Peyer's patch (tissue), 4 donors: Measurements from ENCODE around the gene LRRC51. TPM values are rescaled to one million over a fixed set of nuclear protein-coding genes. Genes with fewer than 3 reads are reported as not detected.

ENCODE experiments used
- DNase-seq, 3 donors: peaks; one replicate each; pipeline ENCODE4 v3.0.0-alpha.2; 2017 to 2019
- H3K27ac ChIP-seq, 4 donors: fragments of 200-600 bp; sonication (generic); one replicate each; pipeline ENCODE4 v1.5.1; 2016 to 2019
- H3K27me3 ChIP-seq, 2 donors: fragments of 200-600 bp; sonication (generic); one replicate each; pipeline ENCODE4 v1.5.1; 2019
- H3K36me3 ChIP-seq, 3 donors: fragments of 200-600 bp; sonication (generic); one replicate each; pipeline ENCODE4 v1.5.1; 2016 to 2019
- H3K4me1 ChIP-seq, 4 donors: fragments of 200-600 bp; sonication (generic); one replicate each; pipeline ENCODE4 v1.5.1; 2016 to 2019
- H3K4me3 ChIP-seq, 4 donors: fragments of 200-600 bp; sonication (generic); 1 replicate in 3 of 4; 2 replicates in 1 of 4; pipeline ENCODE4 v1.5.1; 2016 to 2019; ENCODE audit warnings: mild to moderate bottlenecking in 1 of 4
- H3K9me3 ChIP-seq, 4 donors: fragments of 200-600 bp; sonication (generic); one replicate each; pipeline ENCODE4 v1.5.1; 2016 to 2019; ENCODE audit warnings: mild to moderate bottlenecking in 1 of 4
- CTCF ChIP-seq, 6 experiments: fragments of 450-650 bp in 4 of 6; fragments of 200-600 bp in 2 of 6; sonication (generic) in 1 of 6; IDR thresholded peaks; one replicate each; pipeline ENCODE4 v1.5.1; 2017 to 2019; ENCODE audit warnings: antibody characterized with exemption in 6 of 6, mild to moderate bottlenecking in 3 of 6, moderate library complexity in 1 of 6
- POLR2A ChIP-seq, 2 donors: fragments of 450-650 bp; IDR thresholded peaks; one replicate each; pipeline ENCODE4 v1.5.1; 2017; ENCODE audit warnings: antibody characterized with exemption in 2 of 2, mild to moderate bottlenecking in 2 of 2, moderate library complexity in 2 of 2
- total RNA-seq, 4 donors: library from RNA; depleted of rRNA; stranded (reverse); fragments of >200 nt; gene quantifications; one replicate each; pipeline ENCODE4 v1.1.0, GENCODE V29; 2016

LRRC51 gene
- total RNA-seq, 4 donors from 2014 or later, result 2.8 to 7.4 (median 6.0) TPM

GRCh38 chr11:72105888-72106287, 25.2 kb downstream of the LRRC51 start, which contains the start of gene TOMT:
Gene TOMT (plus strand): TSS chr11:72105924. CDS start chr11:72105952, 28 bp downstream.
- peaks cover 0 to 24% (median 8%) of the 10 kb centered on the region in 4 donors for H3K4me1 ChIP-seq
- DNase-seq, result no peak
- no peak for TF ChIP-seq POLR2A (IDR thresholded peaks at IDR 0.05)
- TF ChIP-seq CTCF (IDR thresholded peaks at IDR 0.05), result no peak

GRCh38 chr11:72111300-72112142, 30.9 kb downstream of the LRRC51 start:
- peak overlapping the region; percentile 61 to 83 (median 71) for H3K4me3 ChIP-seq
- H3K4me1 ChIP-seq, result peaks cover 0 to 15% (median 3%) of the 10 kb centered on the region in 4 donors
- H3K27ac ChIP-seq, result peak overlapping the region; percentile 92 to 99 (median 96)
- H3K9me3 ChIP-seq, result no peaks in the 10 kb centered on the region
- peaks cover 0 to 10% (median 0%) of the 10 kb centered on the region in 3 donors for H3K36me3 ChIP-seq
- H3K27me3 ChIP-seq, result no peaks in the 10 kb centered on the region
- no peak for DNase-seq
- TF ChIP-seq CTCF (IDR thresholded peaks at IDR 0.05) (no peak), POLR2A (IDR thresholded peaks at IDR 0.05) (no peak)

More at GRCh38 chr11:72105888-72106287, 25.2 kb downstream of the LRRC51 start, which contains the start of gene TOMT:
- no peak within 1 kb of the TSS for H3K4me3 ChIP-seq
- no peak within 1 kb of the TSS for H3K27ac ChIP-seq
- H3K27me3 ChIP-seq, result no peaks in the 10 kb centered on the region
- H3K36me3 ChIP-seq, result peaks cover 0 to 10% (median 0%) of the 10 kb centered on the region in 3 donors
- no peaks in the 10 kb centered on the region for H3K9me3 ChIP-seq

GRCh38 chr11:72112143-72112977, 31.7 kb downstream of the LRRC51 start, which contains the start of gene ANAPC15:
Gene ANAPC15 (minus strand): TSS chr11:72112695. CDS start chr11:72111276, 1,419 bp downstream.
- peak within 1 kb of the TSS; percentile 61 to 83 (median 71) for H3K4me3 ChIP-seq
- H3K27me3 ChIP-seq, result no peaks in the 10 kb centered on the region
- TF ChIP-seq CTCF (IDR thresholded peaks at IDR 0.05), result no peak
- peak; percentile 92 to 96 for TF ChIP-seq POLR2A (IDR thresholded peaks at IDR 0.05)
- peaks cover 0 to 15% (median 3%) of the 10 kb centered on the region in 4 donors for H3K4me1 ChIP-seq
- peak; percentile 96 to 100 (median 100) for DNase-seq
- H3K9me3 ChIP-seq, result no peaks in the 10 kb centered on the region
- peaks cover 0 to 10% (median 0%) of the 10 kb centered on the region in 3 donors for H3K36me3 ChIP-seq
- H3K27ac ChIP-seq, result peak within 1 kb of the TSS; percentile 92 to 99 (median 96)

- TF ChIP-seq POLR2A (IDR thresholded peaks at IDR 0.05), result no peak
- no peak for TF ChIP-seq CTCF (IDR thresholded peaks at IDR 0.05)
- no peak for DNase-seq
These were observed 32.5 kb downstream of the LRRC51 start for GRCh38 chr11:72112978-72113808.

More at GRCh38 chr11:72112978-72113808, 32.5 kb downstream of the LRRC51 start:
- Histone ChIP-seq H3K36me3 (peaks cover 0 to 10% (median 0%) of the 10 kb centered on the region in 3 donors), H3K27ac (peak overlapping the region; percentile 92 to 99 (median 96)), H3K4me3 (peak overlapping the region; percentile 61 to 83 (median 71)), H3K4me1 (peaks cover 0 to 15% (median 3%) of the 10 kb centered on the region in 4 donors), H3K9me3 (no peaks in the 10 kb centered on the region), H3K27me3 (no peaks in the 10 kb centered on the region)
